Trophoblast cell (in vitro differentiated cells and primary cell): ENCODE data around the gene MYO5B.

Experiments used
- DNase-seq, 2 donors: peaks; one replicate each; pipeline ENCODE4 v3.0.0-alpha.2; 2016
- H2AFZ ChIP-seq: 2 replicates; pipeline ENCODE4 v1.6.1; 2013; ENCODE audit warnings: low read length, moderate library complexity, mild to moderate bottlenecking; ENCODE audit not compliant: insufficient read depth, poor library complexity
- H2AK5ac ChIP-seq: 2 replicates; pipeline ENCODE4 v1.6.1; 2013; ENCODE audit warnings: mild to moderate bottlenecking, low read length
- H2BK120ac ChIP-seq: 2 replicates; pipeline ENCODE4 v1.6.1; 2013; ENCODE audit warnings: low read length, mild to moderate bottlenecking, moderate library complexity; ENCODE audit not compliant: insufficient read depth, poor library complexity
- H2BK12ac ChIP-seq: 2 replicates; pipeline ENCODE4 v1.6.1; 2013; ENCODE audit warnings: mild to moderate bottlenecking, low read length, moderate library complexity
- H2BK5ac ChIP-seq: 2 replicates; pipeline ENCODE4 v1.6.1; 2013; ENCODE audit warnings: low read length, low read depth, moderate library complexity, mild to moderate bottlenecking; ENCODE audit not compliant: poor library complexity
- H3K14ac ChIP-seq: 2 replicates; pipeline ENCODE4 v1.6.1; 2013; ENCODE audit warnings: mild to moderate bottlenecking, low read length
- H3K18ac ChIP-seq: 2 replicates; pipeline ENCODE4 v1.6.1; 2013; ENCODE audit warnings: mild to moderate bottlenecking, low read length
- H3K23ac ChIP-seq: 2 replicates; pipeline ENCODE4 v1.6.1; 2013; ENCODE audit warnings: low read length
- H3K27ac ChIP-seq: 2 replicates; pipeline ENCODE4 v1.5.1; 2013; ENCODE audit warnings: low read depth, mild to moderate bottlenecking, inconsistent platforms, low read length, moderate library complexity
- H3K27me3 ChIP-seq: 2 replicates; pipeline ENCODE4 v1.6.1; 2013; ENCODE audit warnings: inconsistent platforms, mild to moderate bottlenecking, low read length, moderate library complexity; ENCODE audit not compliant: insufficient read depth
- H3K36me3 ChIP-seq, 2 experiments: 1 replicate in 1 of 2; 2 replicates in 1 of 2; pipeline ENCODE4 v1.6.1; 2013; ENCODE audit warnings: low read length in 2 of 2, mild to moderate bottlenecking in 2 of 2, moderate library complexity in 1 of 2; ENCODE audit not compliant: insufficient read depth in 2 of 2, control insufficient read depth in 1 of 2
- H3K4ac ChIP-seq: 2 replicates; pipeline ENCODE4 v1.6.1; 2013; ENCODE audit warnings: low read depth, mild to moderate bottlenecking, low read length, moderate library complexity
- H3K4me1 ChIP-seq, 2 experiments: 1 replicate in 1 of 2; 2 replicates in 1 of 2; pipeline ENCODE4 v1.6.1; 2013; ENCODE audit warnings: low read length in 2 of 2, mild to moderate bottlenecking in 2 of 2, moderate library complexity in 1 of 2; ENCODE audit not compliant: insufficient read depth in 2 of 2, control insufficient read depth in 1 of 2
- H3K4me2 ChIP-seq: 2 replicates; pipeline ENCODE4 v1.6.1; 2013; ENCODE audit warnings: inconsistent platforms, mild to moderate bottlenecking, low read length, moderate library complexity
- H3K4me3 ChIP-seq: 2 replicates; pipeline ENCODE4 v1.5.1; 2013; ENCODE audit warnings: mild to moderate bottlenecking, low read depth, low read length, inconsistent platforms
- H3K79me1 ChIP-seq: one replicate; pipeline ENCODE4 v1.6.1; 2013; ENCODE audit warnings: low read length
- H3K79me2 ChIP-seq: 2 replicates; pipeline ENCODE4 v1.6.1; 2013; ENCODE audit warnings: low read length, mild to moderate bottlenecking; ENCODE audit not compliant: control insufficient read depth, insufficient read depth, poor library complexity
- H3K9ac ChIP-seq: 2 replicates; pipeline ENCODE4 v1.6.1; 2013; ENCODE audit warnings: mild to moderate bottlenecking, low read length
- H3K9me3 ChIP-seq: 2 replicates; pipeline ENCODE4 v1.6.1; 2013; ENCODE audit warnings: low read depth, mild to moderate bottlenecking, control low read depth, inconsistent platforms, low read length; ENCODE audit not compliant: insufficient read depth
- H4K12ac ChIP-seq: 2 replicates; pipeline ENCODE4 v1.6.1; 2013; ENCODE audit warnings: low read depth, mild to moderate bottlenecking, low read length, moderate library complexity
- H4K8ac ChIP-seq: 2 replicates; pipeline ENCODE4 v1.6.1; 2013; ENCODE audit warnings: low read depth, mild to moderate bottlenecking, low read length, moderate library complexity
- H4K91ac ChIP-seq: one replicate; pipeline ENCODE4 v1.6.1; 2013; ENCODE audit warnings: low read depth, mild to moderate bottlenecking, low read length, moderate library complexity
- WGBS: extraction: QIAGEN DNeasy Blood & Tissue Kit; methylation state at CpG from one replicate; pipeline ENCODE4 v1.1.7; 2013; ENCODE audit warnings: missing lambda C conversion rate; ENCODE audit not compliant: insufficient read length, insufficient coverage; ENCODE audit errors: extremely low coverage; 5-methylcytosine and 5-hydroxymethylcytosine counted together

The MYO5B gene

GRCh38 chr18:49853011-49853410, 341.9 kb downstream of the MYO5B start:
- no peak overlapping the region for H3K9ac ChIP-seq
- no peak overlapping the region for H4K12ac ChIP-seq
- no peak overlapping the region for H2BK5ac ChIP-seq
- H2AK5ac ChIP-seq = no peak overlapping the region
- H3K79me2 ChIP-seq = no peaks in the 10 kb centered on the region
- H2BK120ac ChIP-seq = no peak overlapping the region
- no peak overlapping the region for H4K91ac ChIP-seq
- no peak overlapping the region for H3K23ac ChIP-seq
- H3K36me3 ChIP-seq = peaks cover 11 to 12% of the 10 kb centered on the region in 2 experiments
- H3K4me3 ChIP-seq = no peak overlapping the region
- no peak overlapping the region for H4K8ac ChIP-seq
- WGBS = no CpG with 5 or more reads among the region's 7 CpGs
- peaks cover 8 to 10% of the 10 kb centered on the region in 2 experiments for H3K4me1 ChIP-seq
- H3K4me2 ChIP-seq = no peak overlapping the region
- no peak overlapping the region for H2BK12ac ChIP-seq
- no peak overlapping the region for H3K4ac ChIP-seq
- no peak for DNase-seq
- H3K27me3 ChIP-seq = no peaks in the 10 kb centered on the region
- H3K14ac ChIP-seq = no peak overlapping the region
- H3K27ac ChIP-seq = no peak overlapping the region
- H3K9me3 ChIP-seq = no peaks in the 10 kb centered on the region
- H3K79me1 ChIP-seq = no peaks in the 10 kb centered on the region
- no peak overlapping the region for H2AFZ ChIP-seq
- H3K18ac ChIP-seq = no peak overlapping the region

- Histone ChIP-seq H3K23ac (no peak overlapping the region), H3K27ac (no peak overlapping the region), H4K91ac (no peak overlapping the region), H3K79me2 (no peaks in the 10 kb centered on the region), H3K18ac (no peak overlapping the region), H3K9me3 (peaks cover 2% of the 10 kb centered on the region), H3K27me3 (no peaks in the 10 kb centered on the region), H3K4me3 (no peak overlapping the region), H2BK12ac (no peak overlapping the region), H3K9ac (no peak overlapping the region), H3K14ac (no peak overlapping the region), H4K8ac (no peak overlapping the region), H3K4ac (no peak overlapping the region), H4K12ac (no peak overlapping the region), H3K4me2 (no peak overlapping the region), H3K36me3 (peaks cover 17 to 21% of the 10 kb centered on the region in 2 experiments), H2BK120ac (no peak overlapping the region), H2AFZ (no peak overlapping the region), H3K4me1 (peaks cover 8 to 10% of the 10 kb centered on the region in 2 experiments), H2AK5ac (no peak overlapping the region), H2BK5ac (no peak overlapping the region), H3K79me1 (no peaks in the 10 kb centered on the region)
- no peak for DNase-seq
- no CpG with 5 or more reads among the region's 4 CpGs for WGBS
Observed at GRCh38 chr18:49851624-49852023, 343.3 kb downstream of the MYO5B start.

- Histone ChIP-seq H2BK12ac (no peak overlapping the region), H4K8ac (no peak overlapping the region), H3K4me2 (no peak overlapping the region), H4K91ac (no peak overlapping the region), H3K23ac (no peak overlapping the region), H3K18ac (no peak overlapping the region), H4K12ac (no peak overlapping the region), H3K14ac (no peak overlapping the region), H3K9ac (no peak overlapping the region), H3K79me1 (no peaks in the 10 kb centered on the region), H3K27me3 (no peaks in the 10 kb centered on the region), H2AFZ (no peak overlapping the region), H3K36me3 (peaks cover 19 to 23% of the 10 kb centered on the region in 2 experiments), H2BK120ac (no peak overlapping the region), H3K4ac (no peak overlapping the region), H3K27ac (no peak overlapping the region), H3K79me2 (no peaks in the 10 kb centered on the region), H3K4me3 (no peak overlapping the region), H2AK5ac (no peak overlapping the region), H3K4me1 (peaks cover 8 to 10% of the 10 kb centered on the region in 2 experiments), H3K9me3 (peaks cover 2% of the 10 kb centered on the region), H2BK5ac (no peak overlapping the region)
- WGBS = no CpG with 5 or more reads among the region's 8 CpGs
- no peak for DNase-seq
Observed at GRCh38 chr18:49850636-49851035, 344.3 kb downstream of the MYO5B start.

GRCh38 chr18:49849331-49850217, 345.4 kb downstream of the MYO5B start:
- Histone ChIP-seq H2AK5ac (no peak overlapping the region), H2AFZ (no peak overlapping the region), H3K4me1 (peaks cover 8 to 10% of the 10 kb centered on the region in 2 experiments), H3K4me2 (no peak overlapping the region), H4K12ac (no peak overlapping the region), H3K36me3 (peaks cover 19 to 23% of the 10 kb centered on the region in 2 experiments), H3K27me3 (no peaks in the 10 kb centered on the region), H2BK5ac (no peak overlapping the region), H3K18ac (no peak overlapping the region), H3K79me2 (no peaks in the 10 kb centered on the region), H3K23ac (no peak overlapping the region), H4K91ac (no peak overlapping the region), H3K27ac (no peak overlapping the region), H3K4me3 (no peak overlapping the region), H2BK12ac (no peak overlapping the region), H4K8ac (no peak overlapping the region), H3K9ac (no peak overlapping the region), H3K4ac (no peak overlapping the region), H2BK120ac (no peak overlapping the region), H3K9me3 (peaks cover 2% of the 10 kb centered on the region), H3K79me1 (no peaks in the 10 kb centered on the region), H3K14ac (no peak overlapping the region)
- DNase-seq = peak; percentile 17 to 59
- WGBS = no CpG with 5 or more reads among the region's 14 CpGs
